ENCODE data around the gene R3HDM2. TPM values are rescaled to one million over a fixed set of nuclear protein-coding genes. Genes with fewer than 3 reads are reported as not detected.

R3HDM2 gene
- total and polyA plus RNA-seq, 10 donors = 11.3 to 90.8 (median 53.5) TPM

DNA sequence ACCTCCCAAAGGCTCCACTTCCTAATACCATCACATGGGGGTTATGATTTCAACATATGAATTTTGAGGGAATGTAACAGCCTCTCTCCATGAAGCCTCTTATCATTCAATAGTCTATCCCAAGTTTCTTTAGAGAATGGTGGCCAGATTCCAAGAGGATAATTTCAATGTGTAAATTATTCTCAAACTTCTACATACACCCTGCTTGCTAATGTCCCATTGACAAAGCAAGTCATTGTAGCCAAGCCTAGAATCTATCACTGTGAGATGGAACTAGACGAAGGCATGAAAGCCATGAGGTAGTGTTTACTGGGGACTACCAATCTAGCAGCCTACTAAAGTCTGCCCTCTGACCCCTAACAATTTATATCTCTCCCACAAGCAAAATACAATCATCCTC lies 7.6 kb upstream of the R3HDM2 start:
- WGBS, 5 donors = 79 to 100% (median 94%) methylated on average over 1 of the region's 1 CpG
- Histone ChIP-seq H3K9me3 (peaks cover 0 to 17% (median 12%) of the 10 kb centered on the region in 8 donors), H3K27ac (no peak overlapping the region), H3K36me3 (no peaks in the 10 kb centered on the region), H3K27me3 (replicated peaks in 1 of 7) (no peaks in the 10 kb centered on the region), H3K4me1 (peaks cover 0 to 9% (median 0%) of the 10 kb centered on the region in 6 donors), H3K4me3 (no peak overlapping the region)
- no peak for DNase-seq
- TF ChIP-seq POLR2A (IDR thresholded peaks at IDR 0.05) (no peak), POLR2AphosphoS5 (IDR thresholded peaks at IDR 0.05) (no peak)
- TF ChIP-seq, protein P1, sequence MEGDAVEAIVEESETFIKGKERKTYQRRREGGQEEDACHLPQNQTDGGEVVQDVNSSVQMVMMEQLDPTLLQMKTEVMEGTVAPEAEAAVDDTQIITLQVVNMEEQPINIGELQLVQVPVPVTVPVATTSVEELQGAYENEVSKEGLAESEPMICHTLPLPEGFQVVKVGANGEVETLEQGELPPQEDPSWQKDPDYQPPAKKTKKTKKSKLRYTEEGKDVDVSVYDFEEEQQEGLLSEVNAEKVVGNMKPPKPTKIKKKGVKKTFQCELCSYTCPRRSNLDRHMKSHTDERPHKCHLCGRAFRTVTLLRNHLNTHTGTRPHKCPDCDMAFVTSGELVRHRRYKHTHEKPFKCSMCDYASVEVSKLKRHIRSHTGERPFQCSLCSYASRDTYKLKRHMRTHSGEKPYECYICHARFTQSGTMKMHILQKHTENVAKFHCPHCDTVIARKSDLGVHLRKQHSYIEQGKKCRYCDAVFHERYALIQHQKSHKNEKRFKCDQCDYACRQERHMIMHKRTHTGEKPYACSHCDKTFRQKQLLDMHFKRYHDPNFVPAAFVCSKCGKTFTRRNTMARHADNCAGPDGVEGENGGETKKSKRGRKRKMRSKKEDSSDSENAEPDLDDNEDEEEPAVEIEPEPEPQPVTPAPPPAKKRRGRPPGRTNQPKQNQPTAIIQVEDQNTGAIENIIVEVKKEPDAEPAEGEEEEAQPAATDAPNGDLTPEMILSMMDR (IDR thresholded peaks at IDR 0.05 in 8 of 11, conservative IDR thresholded peaks at IDR 0.05 in 3 of 11) = no peak
- intact Hi-C loops (cut with DNase I; ENCODE audit: low total_unique reads) = no loop called here

DNA sequence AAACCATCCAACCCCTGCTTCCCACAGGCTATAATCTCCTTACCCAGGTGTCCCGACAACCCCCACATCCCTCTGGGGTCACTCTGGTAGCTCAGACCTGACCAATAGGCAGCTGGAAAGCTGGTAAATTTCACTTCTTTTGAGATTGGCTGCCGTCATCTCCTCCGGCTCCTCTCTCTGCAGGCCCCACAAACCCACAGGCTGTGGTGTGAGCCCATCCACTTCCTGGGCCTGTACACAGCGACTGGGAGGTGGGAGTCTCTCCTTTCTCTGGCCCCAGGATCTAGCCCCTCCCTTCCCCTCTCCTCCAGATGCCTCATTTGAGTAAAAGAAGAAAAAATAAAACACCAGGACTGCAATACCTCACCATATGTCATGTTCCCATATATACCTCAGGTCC lies 4.5 kb upstream of the R3HDM2 start:
- 31 to 48% (median 34%) methylated on average over 4 of the region's 4 CpGs for WGBS, 5 donors
- no peaks in the 10 kb centered on the region for H3K27me3 ChIP-seq (replicated peaks in 1 of 7)
- H3K4me1 ChIP-seq = peaks cover 0 to 16% (median 8%) of the 10 kb centered on the region in 6 donors
- DNase-seq = no peak
- no peaks in the 10 kb centered on the region for H3K9me3 ChIP-seq
- TF ChIP-seq, protein P1 (IDR thresholded peaks at IDR 0.05 in 8 of 11, conservative IDR thresholded peaks at IDR 0.05 in 3 of 11) = no peak
- TF ChIP-seq POLR2A (IDR thresholded peaks at IDR 0.05) (no peak), POLR2AphosphoS5 (IDR thresholded peaks at IDR 0.05) (no peak)
- H3K27ac ChIP-seq = no peak overlapping the region
- no peaks in the 10 kb centered on the region for H3K36me3 ChIP-seq
- intact Hi-C loops (cut with DNase I; ENCODE audit: low total_unique reads) = no loop called here
- no peak overlapping the region for H3K4me3 ChIP-seq

DNA sequence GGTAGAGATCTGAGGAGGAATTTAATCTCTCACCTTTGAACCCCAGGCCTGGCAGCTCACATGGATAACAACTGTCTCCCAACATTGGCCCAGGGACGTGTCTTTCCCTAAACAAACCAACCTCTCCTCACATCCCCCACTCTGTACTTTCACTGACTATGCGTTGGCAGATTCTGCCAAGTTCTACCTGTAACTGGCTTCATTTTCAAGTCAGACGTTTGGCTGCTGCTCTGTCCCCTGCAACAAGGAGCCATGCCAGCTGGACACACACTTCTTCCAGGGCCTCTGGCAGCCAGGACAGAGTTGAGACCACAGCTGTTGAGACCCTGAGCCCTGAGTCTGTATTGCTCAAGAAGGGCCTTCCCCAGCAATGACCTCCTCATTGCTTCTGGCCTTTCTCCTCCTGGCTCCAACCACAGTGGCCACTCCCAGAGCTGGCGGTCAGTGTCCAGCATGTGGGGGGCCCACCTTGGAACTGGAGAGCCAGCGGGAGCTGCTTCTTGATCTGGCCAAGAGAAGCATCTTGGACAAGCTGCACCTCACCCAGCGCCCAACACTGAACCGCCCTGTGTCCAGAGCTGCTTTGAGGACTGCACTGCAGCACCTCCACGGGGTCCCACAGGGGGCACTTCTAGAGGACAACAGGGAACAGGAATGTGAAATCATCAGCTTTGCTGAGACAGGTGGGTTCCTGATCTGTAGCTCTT lies 3.8 kb upstream of the R3HDM2 start, which contains the start of gene INHBC:
Gene INHBC, plus strand, starts transcription at position 268 of the 707 bp plus-strand sequence. Its CDS starts 103 bp downstream, at position 371.
- Histone ChIP-seq H3K4me3 (no peak within 1 kb of the TSS), H3K36me3 (no peaks in the 10 kb centered on the region), H3K4me1 (peaks cover 0 to 22% (median 13%) of the 10 kb centered on the region in 6 donors), H3K27ac (no peak within 1 kb of the TSS), H3K9me3 (no peaks in the 10 kb centered on the region), H3K27me3 (replicated peaks in 1 of 7) (no peaks in the 10 kb centered on the region)
- peak; percentile 74 for DNase-seq
- TF ChIP-seq, protein P1 (IDR thresholded peaks at IDR 0.05 in 8 of 11, conservative IDR thresholded peaks at IDR 0.05 in 3 of 11) = no peak
- TF ChIP-seq POLR2AphosphoS5 (IDR thresholded peaks at IDR 0.05) = no peak
- no peak for TF ChIP-seq POLR2A (IDR thresholded peaks at IDR 0.05)
- intact Hi-C loops (cut with DNase I; ENCODE audit: low total_unique reads) = no loop called here
- WGBS, 5 donors = 47 to 92% (median 80%) methylated on average over 4 to 8 of the region's 8 CpGs

DNA sequence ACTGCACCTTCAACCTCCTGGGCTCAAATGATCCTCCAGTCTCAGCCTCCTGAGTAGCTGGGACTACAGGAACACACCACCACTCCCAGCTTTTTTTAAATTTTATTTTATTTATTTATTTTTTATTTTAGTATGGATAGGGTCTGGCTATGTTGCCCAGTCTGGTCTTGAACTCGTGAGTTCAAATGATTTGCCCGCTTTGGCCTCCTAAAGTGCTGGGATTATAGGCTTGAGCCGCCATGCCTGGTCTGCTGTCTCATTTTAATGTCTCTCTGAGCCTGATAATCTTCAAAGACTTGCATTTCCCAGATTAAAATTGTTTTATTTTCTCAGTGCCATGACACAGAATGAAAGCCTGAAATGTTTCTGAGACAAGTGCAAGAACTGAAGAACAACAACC lies 2.5 kb upstream of the R3HDM2 start:
- Histone ChIP-seq H3K27me3 (replicated peaks in 1 of 7) (no peaks in the 10 kb centered on the region), H3K27ac (no peak overlapping the region), H3K9me3 (no peaks in the 10 kb centered on the region), H3K4me1 (peaks cover 0 to 35% (median 24%) of the 10 kb centered on the region in 6 donors), H3K36me3 (no peaks in the 10 kb centered on the region), H3K4me3 (no peak overlapping the region)
- TF ChIP-seq POLR2A (IDR thresholded peaks at IDR 0.05) = no peak
- TF ChIP-seq, protein P1 (IDR thresholded peaks at IDR 0.05 in 8 of 11, conservative IDR thresholded peaks at IDR 0.05 in 3 of 11) = no peak
- TF ChIP-seq POLR2AphosphoS5 (IDR thresholded peaks at IDR 0.05) = no peak
- intact Hi-C loops (cut with DNase I; ENCODE audit: low total_unique reads) = no loop called here
- no peak for DNase-seq
- 66 to 95% (median 81%) methylated on average over 3 of the region's 3 CpGs for WGBS, 5 donors
